Activated T-helper 1 cell treated with anti-CD3 and anti-CD28 coated beads, Interleukin-12 subunit alpha, Interleukin-12 subunit beta, Interleukin-2, Interleukin-4 antibody, amounts not matched to agents 30 ng/mL and 10 ng/mL and 1 ng/mL, durations not matched to agents 14 hours and 24 hours and 36 hours (primary cell): Measurements from ENCODE around the gene VPS39. TPM values are rescaled to one million over a fixed set of nuclear protein-coding genes. Genes with fewer than 3 reads are reported as not detected.

Experiments used
- DNase-seq: peaks from one replicate; pipeline ENCODE4 v3.0.0; 2021; ENCODE audit warnings: low spot score
- H3K27ac Mint-ChIP-seq: one replicate; pipeline ENCODE4 v1.8.0; 2021; ENCODE audit warnings: mild to moderate bottlenecking, mixed read lengths
- H3K27me3 Mint-ChIP-seq: one replicate; pipeline ENCODE4 v1.8.0; 2022; ENCODE audit warnings: mild to moderate bottlenecking, moderate library complexity, mixed read lengths; ENCODE audit not compliant: insufficient read depth
- H3K36me3 Mint-ChIP-seq: one replicate; pipeline ENCODE4 v1.8.0; 2021; ENCODE audit warnings: low read depth, mixed read lengths
- H3K4me1 Mint-ChIP-seq: one replicate; pipeline ENCODE4 v1.8.0; 2021; ENCODE audit warnings: low read depth, mixed read lengths
- H3K4me3 Mint-ChIP-seq: one replicate; pipeline ENCODE4 v1.8.0; 2021; ENCODE audit warnings: mild to moderate bottlenecking, moderate library complexity, mixed read lengths
- H3K9me3 Mint-ChIP-seq: one replicate; pipeline ENCODE4 v1.8.0; 2021; ENCODE audit warnings: mixed read lengths
- intact Hi-C: fragments of 100-400 bp; cut with micrococcal nuclease; formaldehyde crosslinking; loops from one replicate; pipeline ENCODE4 v1.15.1; 2024
- total RNA-seq: library from RNA; stranded (reverse); gene quantifications from 2 replicates; pipeline ENCODE4 v1.2.3, GENCODE V29; 2022

The VPS39 gene
- total RNA-seq, 1 donor from 2014 or later: 63.8 TPM

DNA sequence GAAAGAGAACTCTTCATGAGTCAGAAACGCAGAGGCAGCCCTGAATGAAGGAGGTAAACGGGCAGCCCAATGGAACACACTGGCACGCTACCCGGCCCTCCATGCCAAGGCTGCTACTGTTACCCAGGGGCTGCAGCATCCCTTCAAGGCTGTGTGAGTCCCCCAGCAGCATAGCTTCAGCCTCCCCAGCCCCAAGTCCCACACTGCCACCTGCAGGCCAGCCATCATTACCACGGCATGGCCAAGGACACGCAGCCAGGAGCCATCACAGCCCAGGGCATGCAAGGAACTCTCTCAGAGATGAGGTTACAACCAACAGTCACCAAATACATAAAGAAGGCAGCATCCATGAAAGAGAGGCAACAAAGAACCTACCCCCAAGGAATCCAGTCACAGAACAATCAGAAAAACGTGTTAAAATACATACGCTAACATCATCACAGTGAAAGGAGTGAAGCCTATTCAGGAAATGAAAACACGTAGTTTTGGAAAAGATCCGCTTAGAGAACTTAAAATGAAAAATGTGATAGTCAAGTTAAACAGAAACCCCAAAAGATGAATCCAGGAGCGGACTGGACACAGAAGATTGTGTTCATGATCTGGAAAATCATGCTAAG, 74.1 kb downstream of the VPS39 start:
- intact Hi-C loops: loop anchor here (1.0 to 5.0 kb wide), 3 partner anchors 52 to 75 kb away; no protein-coding TSS in a partner anchor
- H3K4me1 Mint-ChIP-seq: peaks cover 10% of the 10 kb centered on the region
- no peaks in the 10 kb centered on the region for H3K9me3 Mint-ChIP-seq
- H3K27me3 Mint-ChIP-seq: peaks cover 12% of the 10 kb centered on the region
- H3K4me3 Mint-ChIP-seq: no peak overlapping the region
- DNase-seq: peak; percentile 42
- no peaks in the 10 kb centered on the region for H3K36me3 Mint-ChIP-seq
- H3K27ac Mint-ChIP-seq: no peak overlapping the region

DNA sequence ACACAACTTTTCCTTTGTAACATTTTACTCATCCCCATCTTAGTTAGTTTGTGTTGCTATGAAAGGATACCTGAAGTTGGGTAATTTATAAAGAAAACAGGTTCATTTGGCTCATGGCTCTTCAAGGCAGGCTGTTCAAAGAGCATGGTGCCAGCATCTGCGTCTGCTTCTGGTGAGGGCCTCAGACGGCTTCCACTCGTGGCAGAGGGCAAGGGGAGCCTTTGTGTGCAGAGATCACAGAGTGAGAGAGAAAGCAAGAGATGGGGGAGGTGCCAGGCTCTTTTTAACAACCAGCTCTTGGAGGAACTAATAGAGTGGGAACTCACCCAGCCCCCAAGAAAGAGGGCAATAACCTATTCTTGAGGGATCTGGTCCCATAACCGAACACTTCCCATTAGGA, 74.7 kb downstream of the VPS39 start:
- intact Hi-C loops: loop anchor here (5.0 kb wide), 1 partner anchor 51 kb away; no protein-coding TSS in a partner anchor
- Mint-ChIP-seq H3K9me3 (no peaks in the 10 kb centered on the region), H3K27me3 (peaks cover 12% of the 10 kb centered on the region), H3K4me1 (peaks cover 10% of the 10 kb centered on the region), H3K36me3 (no peaks in the 10 kb centered on the region), H3K27ac (no peak overlapping the region), H3K4me3 (no peak overlapping the region)
- no peak for DNase-seq

GRCh38 chr15:42131826-42132806, 76.0 kb downstream of the VPS39 start:
- no peaks in the 10 kb centered on the region for H3K9me3 Mint-ChIP-seq
- peaks cover 12% of the 10 kb centered on the region for H3K27me3 Mint-ChIP-seq
- H3K36me3 Mint-ChIP-seq: no peaks in the 10 kb centered on the region
- H3K4me1 Mint-ChIP-seq: peaks cover 5% of the 10 kb centered on the region
- intact Hi-C loops: loop anchor here (5.0 kb wide), 1 partner anchor 50 kb away; no protein-coding TSS in a partner anchor
- no peak overlapping the region for H3K27ac Mint-ChIP-seq
- no peak for DNase-seq
- H3K4me3 Mint-ChIP-seq: no peak overlapping the region

GRCh38 chr15:42131006-42131405, 77.1 kb downstream of the VPS39 start:
- no peak overlapping the region for H3K27ac Mint-ChIP-seq
- H3K9me3 Mint-ChIP-seq: no peaks in the 10 kb centered on the region

GRCh38 chr15:42130246-42130986, 77.7 kb downstream of the VPS39 start:
- DNase-seq: no peak
- no peak overlapping the region for H3K27ac Mint-ChIP-seq
- H3K9me3 Mint-ChIP-seq: no peaks in the 10 kb centered on the region
- H3K27me3 Mint-ChIP-seq: peaks cover 12% of the 10 kb centered on the region
- H3K4me3 Mint-ChIP-seq: no peak overlapping the region
- H3K36me3 Mint-ChIP-seq: no peaks in the 10 kb centered on the region
- intact Hi-C loops: loop anchor here (5.0 kb wide), 1 partner anchor 48 kb away; no protein-coding TSS in a partner anchor
- peaks cover 5% of the 10 kb centered on the region for H3K4me1 Mint-ChIP-seq

More at GRCh38 chr15:42131006-42131405, 77.1 kb downstream of the VPS39 start:
- Mint-ChIP-seq H3K4me3 (no peak overlapping the region), H3K27me3 (peaks cover 12% of the 10 kb centered on the region), H3K36me3 (no peaks in the 10 kb centered on the region), H3K4me1 (peaks cover 5% of the 10 kb centered on the region)
- intact Hi-C loops: loop anchor here (5.0 kb wide), 1 partner anchor 49 kb away; no protein-coding TSS in a partner anchor
- DNase-seq: no peak

DNA sequence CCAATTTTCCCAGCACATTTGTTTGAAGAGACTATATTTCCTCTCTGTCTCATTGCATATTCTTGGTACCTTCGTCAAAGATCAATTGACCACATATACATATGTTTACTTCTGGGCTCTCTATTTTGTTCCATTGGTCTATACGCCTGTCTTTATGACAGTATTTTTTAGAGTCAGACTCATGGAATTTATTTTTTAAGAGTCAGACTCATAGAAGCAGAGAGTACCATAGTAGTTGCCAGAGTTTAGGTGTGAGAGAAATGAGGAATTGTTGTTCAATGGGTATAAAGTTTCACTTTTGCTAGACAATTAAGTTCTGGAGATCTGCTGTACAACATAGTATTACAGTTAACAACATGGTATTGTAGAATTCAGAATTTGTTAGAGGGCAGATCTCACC, 78.7 kb downstream of the VPS39 start:
- intact Hi-C loops: no loop called here
- H3K4me1 Mint-ChIP-seq: peaks cover 5% of the 10 kb centered on the region
- peaks cover 12% of the 10 kb centered on the region for H3K27me3 Mint-ChIP-seq
- no peak for DNase-seq
- H3K9me3 Mint-ChIP-seq: no peaks in the 10 kb centered on the region
- H3K4me3 Mint-ChIP-seq: no peak overlapping the region
- no peak overlapping the region for H3K27ac Mint-ChIP-seq
- no peaks in the 10 kb centered on the region for H3K36me3 Mint-ChIP-seq

- H3K9me3 Mint-ChIP-seq: no peaks in the 10 kb centered on the region
- H3K36me3 Mint-ChIP-seq: no peaks in the 10 kb centered on the region
- intact Hi-C loops: no loop called here
- no peak overlapping the region for H3K4me3 Mint-ChIP-seq
- no peaks in the 10 kb centered on the region for H3K4me1 Mint-ChIP-seq
- H3K27me3 Mint-ChIP-seq: peaks cover 9% of the 10 kb centered on the region
- no peak for DNase-seq
- H3K27ac Mint-ChIP-seq: no peak overlapping the region
Measured at GRCh38 chr15:42128476-42128875, 79.6 kb downstream of the VPS39 start.

GRCh38 chr15:42123546-42123945, 84.6 kb downstream of the VPS39 start:
- no peaks in the 10 kb centered on the region for H3K4me1 Mint-ChIP-seq
- H3K4me3 Mint-ChIP-seq: no peak overlapping the region
- DNase-seq: no peak
- H3K9me3 Mint-ChIP-seq: no peaks in the 10 kb centered on the region
- H3K27me3 Mint-ChIP-seq: no peaks in the 10 kb centered on the region
- no peak overlapping the region for H3K27ac Mint-ChIP-seq
- H3K36me3 Mint-ChIP-seq: no peaks in the 10 kb centered on the region
- intact Hi-C loops: no loop called here

DNA sequence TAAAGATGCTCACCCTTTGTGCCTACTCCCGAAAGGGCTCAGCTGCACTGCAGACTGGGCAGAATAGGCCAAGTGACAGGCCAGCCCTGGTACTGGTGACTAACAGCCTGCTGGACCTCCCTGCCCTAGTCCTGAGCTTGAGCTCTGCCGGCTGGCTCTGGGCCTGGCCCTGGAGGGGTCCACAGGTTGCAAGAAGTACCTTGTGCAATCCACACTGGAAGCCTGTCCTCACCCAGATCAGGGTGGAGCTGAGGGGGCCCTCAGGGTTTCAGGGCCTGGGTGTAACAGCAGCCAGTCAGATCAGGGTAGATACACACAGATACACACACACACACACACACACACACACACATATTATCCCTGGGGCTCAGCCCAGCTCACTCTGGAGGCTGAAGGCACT, 86.4 kb downstream of the VPS39 start:
- Mint-ChIP-seq H3K9me3 (no peaks in the 10 kb centered on the region), H3K27me3 (peaks cover 5% of the 10 kb centered on the region), H3K4me3 (no peak overlapping the region), H3K36me3 (no peaks in the 10 kb centered on the region), H3K4me1 (no peaks in the 10 kb centered on the region), H3K27ac (no peak overlapping the region)
- intact Hi-C loops: no loop called here
- no peak for DNase-seq

DNA sequence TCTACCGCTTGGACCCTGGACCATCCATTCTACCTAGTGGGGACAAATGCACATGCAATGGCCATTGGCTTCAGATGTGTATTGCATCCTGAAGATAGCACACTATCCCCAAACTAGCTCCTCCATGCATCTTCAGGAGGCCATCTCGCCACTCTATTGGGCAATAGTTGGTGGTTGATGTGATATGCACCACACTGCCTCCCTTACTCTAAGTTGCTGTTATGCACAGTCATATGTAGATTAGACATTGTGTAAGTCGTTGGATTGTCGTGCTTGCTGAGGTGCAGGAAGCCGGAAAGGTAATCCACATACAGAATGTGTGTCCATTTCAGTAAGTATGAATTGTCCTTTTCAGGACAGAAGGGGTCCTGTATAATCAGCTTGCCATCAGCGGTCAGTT, 87.1 kb downstream of the VPS39 start:
- Mint-ChIP-seq H3K36me3 (no peaks in the 10 kb centered on the region), H3K4me1 (no peaks in the 10 kb centered on the region), H3K27me3 (peaks cover 5% of the 10 kb centered on the region), H3K4me3 (no peak overlapping the region), H3K27ac (no peak overlapping the region), H3K9me3 (no peaks in the 10 kb centered on the region)
- intact Hi-C loops: no loop called here
- no peak for DNase-seq

DNA sequence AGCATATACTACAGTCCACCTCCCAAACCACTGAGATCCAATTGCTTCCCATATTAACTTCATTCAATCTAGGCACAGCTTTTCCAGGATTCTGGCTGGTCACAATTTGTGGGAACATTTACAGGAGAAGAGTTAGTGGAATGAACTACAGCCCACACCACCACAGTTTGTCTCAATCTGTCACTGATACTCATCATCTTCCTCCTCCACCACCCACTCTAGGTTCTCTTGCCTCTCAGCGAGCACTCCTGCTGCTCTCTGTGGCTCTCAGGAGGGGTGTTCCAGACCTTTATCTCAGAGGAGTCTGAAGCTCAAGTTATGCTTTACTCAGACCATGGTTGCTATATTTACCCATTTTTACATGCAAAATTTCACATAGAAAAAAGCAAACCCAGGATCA, 87.8 kb downstream of the VPS39 start:
- Mint-ChIP-seq H3K9me3 (no peaks in the 10 kb centered on the region), H3K27ac (no peak overlapping the region), H3K4me1 (no peaks in the 10 kb centered on the region), H3K36me3 (no peaks in the 10 kb centered on the region), H3K4me3 (no peak overlapping the region), H3K27me3 (peaks cover 5% of the 10 kb centered on the region)
- no peak for DNase-seq
- intact Hi-C loops: no loop called here

DNA sequence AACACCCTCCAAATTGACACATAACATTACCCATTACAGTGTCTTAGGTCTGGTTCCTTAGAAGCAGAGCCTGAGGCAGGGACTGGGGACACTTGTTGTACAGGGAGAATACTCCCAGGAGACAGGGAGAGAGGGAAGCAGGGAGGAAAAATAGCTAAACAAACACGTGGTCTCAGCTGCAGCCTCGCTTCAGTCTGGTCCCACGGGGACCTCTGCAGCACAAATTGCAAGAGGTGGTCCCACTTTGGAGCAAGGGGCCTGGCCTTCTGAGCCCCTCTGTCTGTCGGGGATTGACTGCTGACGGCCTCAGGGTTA, 88.7 kb downstream of the VPS39 start:
- Mint-ChIP-seq H3K36me3 (no peaks in the 10 kb centered on the region), H3K9me3 (no peaks in the 10 kb centered on the region), H3K4me3 (no peak overlapping the region), H3K27ac (no peak overlapping the region), H3K4me1 (no peaks in the 10 kb centered on the region), H3K27me3 (peaks cover 8% of the 10 kb centered on the region)
- intact Hi-C loops: no loop called here
- DNase-seq: no peak
